Neural progenitor cell (in vitro differentiated cells): Measurements from ENCODE around the gene VASH2. TPM values are rescaled to one million over a fixed set of nuclear protein-coding genes. Genes with fewer than 3 reads are reported as not detected.

Source experiments
- DNase-seq: peaks from one replicate; pipeline ENCODE4 v3.0.0-alpha.2; 2016; ENCODE audit warnings: low spot score
- H2AFZ ChIP-seq: fragments of 200-600 bp; sonication (generic); replicated peaks from 2 replicates; pipeline ENCODE4 v1.6.1; 2016; ENCODE audit warnings: antibody characterized with exemption
- H3F3A ChIP-seq: fragments of 200-600 bp; sonication (generic); 2 replicates; pipeline ENCODE4 v1.6.1; 2016; ENCODE audit warnings: antibody characterized with exemption, low read depth
- H3K27ac ChIP-seq: fragments of 200-600 bp; sonication (generic); 2 replicates; pipeline ENCODE4 v1.5.1; 2016; ENCODE audit warnings: mild to moderate bottlenecking
- H3K27me3 ChIP-seq: fragments of 200-600 bp; sonication (generic); 2 replicates; pipeline ENCODE4 v1.6.1; 2016; ENCODE audit warnings: mild to moderate bottlenecking, moderate library complexity
- H3K36me3 ChIP-seq: fragments of 200-600 bp; sonication (generic); 2 replicates; pipeline ENCODE4 v1.5.1; 2016
- H3K4me1 ChIP-seq: fragments of 200-600 bp; sonication (generic); 2 replicates; pipeline ENCODE4 v1.6.1; 2016; ENCODE audit warnings: mixed run types
- H3K4me2 ChIP-seq: fragments of 200-600 bp; sonication (generic); 2 replicates; pipeline ENCODE4 v1.6.1; 2016
- H3K4me3 ChIP-seq: fragments of 200-600 bp; sonication (generic); 2 replicates; pipeline ENCODE4 v1.5.1; 2016
- H3K79me2 ChIP-seq: fragments of 200-600 bp; sonication (generic); 2 replicates; pipeline ENCODE4 v1.6.1; 2016; ENCODE audit warnings: low read depth
- H3K9ac ChIP-seq: fragments of 200-600 bp; sonication (generic); 2 replicates; pipeline ENCODE4 v1.6.1; 2016
- H3K9me3 ChIP-seq: fragments of 200-600 bp; sonication (generic); 2 replicates; pipeline ENCODE4 v1.5.1; 2016; ENCODE audit warnings: low read depth
- H4K20me1 ChIP-seq: fragments of 200-600 bp; sonication (generic); 2 replicates; pipeline ENCODE4 v1.6.1; 2016; ENCODE audit warnings: low read depth
- H3K27ac Mint-ChIP-seq: 3 replicates; pipeline ENCODE4 v1.8.0; 2021; ENCODE audit warnings: mixed read lengths
- H3K27me3 Mint-ChIP-seq: 2 replicates; pipeline ENCODE4 v1.8.0; 2022; ENCODE audit warnings: low read depth, mild to moderate bottlenecking, inconsistent platforms, moderate library complexity, mixed read lengths; ENCODE audit not compliant: insufficient read depth
- H3K36me3 Mint-ChIP-seq: 3 replicates; pipeline ENCODE4 v1.8.0; 2021; ENCODE audit warnings: mixed read lengths
- H3K4me1 Mint-ChIP-seq: 3 replicates; pipeline ENCODE4 v1.8.0; 2021; ENCODE audit warnings: mixed read lengths
- H3K4me3 Mint-ChIP-seq: 3 replicates; pipeline ENCODE4 v1.8.0; 2021; ENCODE audit warnings: mild to moderate bottlenecking, moderate library complexity, mixed read lengths
- H3K9me3 Mint-ChIP-seq: 3 replicates; pipeline ENCODE4 v1.8.0; 2020; ENCODE audit warnings: mixed read lengths
- CTCF ChIP-seq: fragments of 200-600 bp; sonication (generic); IDR thresholded peaks from 2 replicates; pipeline ENCODE4 v1.5.1; 2017; ENCODE audit warnings: antibody characterized with exemption, mild to moderate bottlenecking
- EZH2 ChIP-seq: fragments of 200-600 bp; sonication (generic); IDR thresholded peaks from 2 replicates; pipeline ENCODE4 v1.6.1; 2017; ENCODE audit warnings: antibody characterized with exemption, mild to moderate bottlenecking, moderate library complexity
- EZH2phosphoT487 ChIP-seq: fragments of 200-600 bp; sonication (generic); IDR thresholded peaks from 2 replicates; pipeline ENCODE4 v1.6.1; 2017; ENCODE audit warnings: antibody characterized with exemption
- total RNA-seq: library from RNA; depleted of rRNA; stranded (reverse); fragments of >200 nt; gene quantifications from 2 replicates; pipeline ENCODE4 v1.2.3, GENCODE V29; 2015; ENCODE audit warnings: low replicate concordance

The VASH2 gene
- total RNA-seq, 1 donor from 2014 or later, result 5.2 TPM

GRCh38 chr1:213008564-213008963, 58.2 kb downstream of the VASH2 start:
- H3K27me3 ChIP-seq, result no peaks in the 10 kb centered on the region
- H3F3A ChIP-seq, result no peaks in the 10 kb centered on the region
- peaks cover 51% of the 10 kb centered on the region for H3K79me2 ChIP-seq
- Mint-ChIP-seq H3K9me3 (no peaks in the 10 kb centered on the region), H3K4me3 (no peak overlapping the region), H3K36me3 (peaks cover 15% of the 10 kb centered on the region), H3K27me3 (no peaks in the 10 kb centered on the region), H3K4me1 (peaks cover 4% of the 10 kb centered on the region), H3K27ac (no peak overlapping the region)
- no peaks in the 10 kb centered on the region for H3K4me1 ChIP-seq
- H3K9me3 ChIP-seq, result no peaks in the 10 kb centered on the region
- H4K20me1 ChIP-seq, result no peaks in the 10 kb centered on the region
- no peak for DNase-seq
- H3K27ac ChIP-seq, result no peak overlapping the region
- no peak for TF ChIP-seq CTCF
- TF ChIP-seq EZH2, result no peak
- TF ChIP-seq EZH2phosphoT487, result no peak
- no peak overlapping the region for H3K4me3 ChIP-seq
- peaks cover 7% of the 10 kb centered on the region for H3K36me3 ChIP-seq
- H3K9ac ChIP-seq, result no peak overlapping the region
- H3K4me2 ChIP-seq, result no peak overlapping the region
- H2AFZ ChIP-seq, result no peak overlapping the region

GRCh38 chr1:213014642-213015041, 64.3 kb downstream of the VASH2 start:
- Mint-ChIP-seq H3K4me1 (peaks cover 15% of the 10 kb centered on the region), H3K4me3 (peak overlapping the region; percentile 100), H3K36me3 (peaks cover 7% of the 10 kb centered on the region), H3K9me3 (no peaks in the 10 kb centered on the region), H3K27ac (no peak overlapping the region), H3K27me3 (peaks cover 3% of the 10 kb centered on the region)
- Histone ChIP-seq H3K9ac (peak overlapping the region; percentile 50), H3K27ac (peak overlapping the region; percentile 76), H3K4me3 (peak overlapping the region; percentile 69), H3K79me2 (peaks cover 53% of the 10 kb centered on the region), H3K4me2 (peak overlapping the region; percentile 83), H3K27me3 (no peaks in the 10 kb centered on the region), H4K20me1 (no peaks in the 10 kb centered on the region), H3K36me3 (no peaks in the 10 kb centered on the region), H3K9me3 (no peaks in the 10 kb centered on the region), H3K4me1 (peaks cover 9% of the 10 kb centered on the region), H2AFZ (peak overlapping the region; percentile 90), H3F3A (peaks cover 3% of the 10 kb centered on the region)
- peak; percentile 29 for DNase-seq
- TF ChIP-seq CTCF (no peak), EZH2phosphoT487 (no peak), EZH2 (no peak)

- Histone ChIP-seq H3K27me3 (no peaks in the 10 kb centered on the region), H3K9ac (peak within 1 kb of the TSS; percentile 50), H3K79me2 (peaks cover 47% of the 10 kb centered on the region), H3K36me3 (no peaks in the 10 kb centered on the region), H3K4me1 (peaks cover 9% of the 10 kb centered on the region), H3K9me3 (no peaks in the 10 kb centered on the region), H3K4me3 (peak within 1 kb of the TSS; percentile 69), H3K27ac (peak within 1 kb of the TSS; percentile 76), H4K20me1 (no peaks in the 10 kb centered on the region), H3F3A (peaks cover 3% of the 10 kb centered on the region), H2AFZ (peak within 1 kb of the TSS; percentile 90), H3K4me2 (peak within 1 kb of the TSS; percentile 83)
- peaks cover 3% of the 10 kb centered on the region for H3K27me3 Mint-ChIP-seq
- peak within 1 kb of the TSS; percentile 100 for H3K4me3 Mint-ChIP-seq
- peaks cover 15% of the 10 kb centered on the region for H3K4me1 Mint-ChIP-seq
- H3K9me3 Mint-ChIP-seq, result no peaks in the 10 kb centered on the region
- H3K27ac Mint-ChIP-seq, result peak within 1 kb of the TSS; percentile 100
- peak; percentile 94 for DNase-seq
- TF ChIP-seq EZH2 (no peak), EZH2phosphoT487 (no peak), CTCF (no peak)
- H3K36me3 Mint-ChIP-seq, result peaks cover 7% of the 10 kb centered on the region
Observed at GRCh38 chr1:213015099-213016050, 65.0 kb downstream of the VASH2 start, which contains the start of gene ANGEL2. TSS of gene ANGEL2 (minus strand) at chr1:213015867. CDS start at chr1:213015671, 196 bp downstream.
